ENCODE results near the gene PSMA4. TPM values are rescaled to one million over a fixed set of nuclear protein-coding genes. Genes with fewer than 3 reads are reported as not detected.
"Not testable (repeated sequence)": the region's sequence is repeated elsewhere in the genome, so short reads cannot be mapped to it uniquely, and the experiment has no call there.

PSMA4 gene
- total RNA-seq, 1 donor from 2014 or later, result 209 TPM

DNA sequence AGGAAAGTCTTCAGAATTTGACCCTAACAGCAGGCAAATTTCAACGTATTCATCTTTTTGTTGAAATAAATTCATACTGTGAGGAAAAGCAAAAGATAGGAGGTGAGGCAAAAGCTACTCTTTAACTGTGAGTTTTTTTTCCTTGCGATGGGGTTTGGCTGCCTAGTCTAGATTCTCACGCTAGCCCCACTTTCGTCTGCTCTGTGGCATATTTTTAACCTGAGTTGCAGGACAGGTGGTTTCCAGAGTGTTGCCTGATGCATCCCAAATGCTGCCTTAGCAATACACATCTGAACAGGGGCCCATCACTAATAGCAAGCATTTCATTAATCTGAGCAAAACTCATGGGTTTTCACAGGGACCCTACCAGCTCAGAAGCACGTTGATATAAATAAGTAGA, 11.7 kb downstream of the PSMA4 start:
- Mint-ChIP-seq H3K9me3 (no peaks in the 10 kb centered on the region), H3K4me3 (no peak overlapping the region), H3K36me3 (peaks cover 17% of the 10 kb centered on the region), H3K27me3 (peaks cover 6% of the 10 kb centered on the region), H3K27ac (no peak overlapping the region), H3K4me1 (ENCODE audit: unreplicated experiment) (no peaks in the 10 kb centered on the region)
- TF ChIP-seq, protein P1, sequence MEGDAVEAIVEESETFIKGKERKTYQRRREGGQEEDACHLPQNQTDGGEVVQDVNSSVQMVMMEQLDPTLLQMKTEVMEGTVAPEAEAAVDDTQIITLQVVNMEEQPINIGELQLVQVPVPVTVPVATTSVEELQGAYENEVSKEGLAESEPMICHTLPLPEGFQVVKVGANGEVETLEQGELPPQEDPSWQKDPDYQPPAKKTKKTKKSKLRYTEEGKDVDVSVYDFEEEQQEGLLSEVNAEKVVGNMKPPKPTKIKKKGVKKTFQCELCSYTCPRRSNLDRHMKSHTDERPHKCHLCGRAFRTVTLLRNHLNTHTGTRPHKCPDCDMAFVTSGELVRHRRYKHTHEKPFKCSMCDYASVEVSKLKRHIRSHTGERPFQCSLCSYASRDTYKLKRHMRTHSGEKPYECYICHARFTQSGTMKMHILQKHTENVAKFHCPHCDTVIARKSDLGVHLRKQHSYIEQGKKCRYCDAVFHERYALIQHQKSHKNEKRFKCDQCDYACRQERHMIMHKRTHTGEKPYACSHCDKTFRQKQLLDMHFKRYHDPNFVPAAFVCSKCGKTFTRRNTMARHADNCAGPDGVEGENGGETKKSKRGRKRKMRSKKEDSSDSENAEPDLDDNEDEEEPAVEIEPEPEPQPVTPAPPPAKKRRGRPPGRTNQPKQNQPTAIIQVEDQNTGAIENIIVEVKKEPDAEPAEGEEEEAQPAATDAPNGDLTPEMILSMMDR (conservative IDR thresholded peaks at IDR 0.05), result no peak
- no peak for DNase-seq (ENCODE audit: extremely low spot score, unreplicated experiment)

DNA sequence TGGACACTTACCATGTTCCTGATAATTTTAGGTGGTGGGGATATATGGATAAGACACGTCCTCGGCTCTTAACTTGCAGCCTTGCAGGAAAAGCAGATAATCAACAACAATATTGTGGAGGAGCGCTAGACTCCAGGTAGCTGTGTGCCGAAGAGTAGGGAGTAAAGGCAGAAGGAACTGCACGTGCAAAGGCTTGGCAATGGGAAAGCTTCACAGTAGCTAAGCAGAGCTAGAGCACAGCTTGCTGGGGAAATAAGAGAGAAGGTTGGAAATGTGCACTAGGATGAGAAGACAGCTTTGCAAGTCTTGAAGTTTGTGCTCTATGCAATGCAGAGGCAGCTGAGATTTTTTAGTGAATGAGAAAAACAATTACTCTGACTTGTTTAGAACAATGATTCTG, 12.4 kb downstream of the PSMA4 start:
- Mint-ChIP-seq H3K27me3 (peaks cover 7% of the 10 kb centered on the region), H3K36me3 (peaks cover 14% of the 10 kb centered on the region), H3K4me1 (ENCODE audit: unreplicated experiment) (no peaks in the 10 kb centered on the region), H3K9me3 (no peaks in the 10 kb centered on the region), H3K27ac (no peak overlapping the region), H3K4me3 (no peak overlapping the region)
- no peak for DNase-seq (ENCODE audit: extremely low spot score, unreplicated experiment)
- TF ChIP-seq, protein P1 (conservative IDR thresholded peaks at IDR 0.05), result no peak

DNA sequence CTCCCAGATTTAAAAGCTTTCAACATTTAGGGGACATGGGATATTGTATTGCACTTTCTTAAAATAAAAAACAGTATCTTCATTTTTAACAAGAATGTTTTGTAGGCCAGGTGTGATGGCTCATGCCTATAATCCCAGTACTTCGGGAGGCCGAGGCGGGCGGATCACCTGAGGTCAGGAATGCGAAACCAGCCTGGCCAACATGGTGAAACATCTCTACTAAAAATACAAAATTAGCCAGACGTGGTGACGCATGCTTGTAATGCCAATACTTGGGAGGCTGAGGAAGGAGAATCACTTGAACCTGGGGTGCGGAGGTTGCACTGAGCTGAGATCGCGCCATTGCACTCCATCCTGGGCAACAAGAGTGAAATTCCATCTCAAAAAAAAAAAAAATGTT, 20.0 kb downstream of the PSMA4 start:
- not testable (repeated sequence) for H3K36me3 Mint-ChIP-seq; H3K9me3 Mint-ChIP-seq; H3K27ac Mint-ChIP-seq; H3K4me1 Mint-ChIP-seq (ENCODE audit: unreplicated experiment); H3K4me3 Mint-ChIP-seq; DNase-seq (ENCODE audit: extremely low spot score, unreplicated experiment)
- peaks cover 29% of the 10 kb centered on the region for H3K27me3 Mint-ChIP-seq

DNA sequence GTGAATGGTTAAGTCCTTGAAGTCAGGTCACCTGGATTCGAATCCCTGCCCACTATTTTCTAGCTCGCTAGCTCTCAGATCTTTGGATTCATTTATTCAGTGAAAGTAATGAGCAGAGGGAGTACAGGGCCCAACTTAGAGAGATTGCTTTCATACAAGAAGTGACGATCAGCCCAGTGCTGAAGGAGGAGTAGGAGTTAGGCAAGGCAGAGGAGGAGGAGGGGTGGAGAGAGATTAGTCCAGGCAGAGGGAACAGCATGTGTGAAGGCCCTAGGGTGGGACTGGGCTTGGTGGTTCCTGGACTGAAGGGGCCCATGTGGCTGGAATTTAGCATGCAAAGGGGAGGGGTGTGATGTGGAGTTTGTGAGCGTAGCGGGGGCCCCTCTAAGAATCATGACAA, 21.2 kb downstream of the PSMA4 start:
- Mint-ChIP-seq H3K27me3 (peaks cover 35% of the 10 kb centered on the region), H3K27ac (no peak overlapping the region), H3K4me1 (ENCODE audit: unreplicated experiment) (peaks cover 8% of the 10 kb centered on the region), H3K36me3 (no peaks in the 10 kb centered on the region), H3K4me3 (no peak overlapping the region), H3K9me3 (no peaks in the 10 kb centered on the region)
- DNase-seq (ENCODE audit: extremely low spot score, unreplicated experiment), result no peak
- TF ChIP-seq, protein P1 (conservative IDR thresholded peaks at IDR 0.05), result no peak

DNA sequence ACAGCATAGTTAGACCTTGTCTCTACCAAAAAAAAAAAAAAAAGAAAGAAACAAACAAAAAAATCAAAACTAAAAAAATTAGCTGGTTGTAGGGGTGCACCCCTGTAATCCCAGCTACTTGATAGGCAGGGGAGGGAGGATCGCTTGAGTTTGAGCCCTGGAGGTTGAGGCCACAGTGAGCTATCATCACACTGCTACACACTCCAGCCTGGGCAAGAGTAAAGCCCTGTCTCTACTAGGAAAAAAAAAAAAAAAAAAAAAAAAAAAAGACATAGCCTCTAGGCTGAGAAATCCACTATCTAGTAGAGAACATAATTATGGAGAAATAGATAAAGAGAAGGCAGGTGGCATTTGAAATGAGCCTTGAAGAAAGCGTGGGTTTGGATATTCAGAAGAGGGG, 22.8 kb downstream of the PSMA4 start:
- peaks cover 34% of the 10 kb centered on the region for H3K27me3 Mint-ChIP-seq
- H3K4me1 Mint-ChIP-seq (ENCODE audit: unreplicated experiment), result peaks cover 18% of the 10 kb centered on the region
- no peaks in the 10 kb centered on the region for H3K36me3 Mint-ChIP-seq
- no peak overlapping the region for H3K4me3 Mint-ChIP-seq
- no peak for DNase-seq (ENCODE audit: extremely low spot score, unreplicated experiment)
- no peaks in the 10 kb centered on the region for H3K9me3 Mint-ChIP-seq
- H3K27ac Mint-ChIP-seq, result no peak overlapping the region
- TF ChIP-seq, protein P1 (conservative IDR thresholded peaks at IDR 0.05), result no peak

DNA sequence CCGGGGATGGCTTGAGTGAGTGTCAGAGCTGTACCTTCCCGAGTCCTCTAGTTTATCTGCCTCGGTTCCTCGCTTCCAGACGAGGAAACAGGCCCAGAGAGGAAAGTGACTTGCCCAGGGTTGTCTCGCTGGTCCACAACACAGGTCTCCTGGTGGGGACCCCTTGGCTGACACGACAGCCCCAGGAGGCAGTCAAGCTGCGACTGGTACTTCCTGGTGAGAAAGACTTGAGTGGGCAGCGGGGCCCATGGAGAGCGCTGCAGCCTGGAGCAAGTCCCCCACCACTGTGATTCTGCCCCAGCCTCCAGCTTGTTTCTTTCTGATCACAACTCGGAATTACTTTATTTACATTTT, 24.5 kb downstream of the PSMA4 start:
- no peak overlapping the region for H3K27ac Mint-ChIP-seq
- H3K4me3 Mint-ChIP-seq, result peak overlapping the region; percentile 98
- H3K36me3 Mint-ChIP-seq, result no peaks in the 10 kb centered on the region
- no peaks in the 10 kb centered on the region for H3K9me3 Mint-ChIP-seq
- peaks cover 18% of the 10 kb centered on the region for H3K4me1 Mint-ChIP-seq (ENCODE audit: unreplicated experiment)
- TF ChIP-seq, protein P1 (conservative IDR thresholded peaks at IDR 0.05), result no peak
- H3K27me3 Mint-ChIP-seq, result peaks cover 31% of the 10 kb centered on the region
- no peak for DNase-seq (ENCODE audit: extremely low spot score, unreplicated experiment)

Data from type B pancreatic cell (in vitro differentiated cells).